Activated gamma-delta T cell (primary cell): ENCODE data around the gene CMA1.

Experiments
- DNase-seq: peaks from one replicate; lab custom pipeline; 2025; lab: John Stamatoyannopoulos, UW

CMA1 gene

DNA sequence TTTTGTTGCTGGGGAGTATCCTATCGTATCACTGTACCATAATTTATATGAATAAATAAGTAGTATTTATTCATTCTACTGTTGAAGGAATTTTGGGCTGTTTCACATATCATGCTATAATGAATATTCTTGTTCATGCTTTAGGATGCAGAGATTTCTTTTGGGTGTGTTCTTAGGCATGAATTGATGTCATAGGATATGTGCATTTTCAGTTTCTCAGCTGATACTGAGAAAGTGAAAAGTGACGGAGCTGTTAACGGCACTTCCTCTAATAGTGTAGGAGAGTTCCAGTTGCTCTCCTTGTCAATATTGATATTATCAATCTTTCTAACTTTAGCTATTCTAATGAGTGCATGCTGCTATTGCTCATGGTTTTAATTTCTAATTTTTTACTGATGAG is 42.3 kb downstream of the CMA1 start:
- no peak for DNase-seq

DNA sequence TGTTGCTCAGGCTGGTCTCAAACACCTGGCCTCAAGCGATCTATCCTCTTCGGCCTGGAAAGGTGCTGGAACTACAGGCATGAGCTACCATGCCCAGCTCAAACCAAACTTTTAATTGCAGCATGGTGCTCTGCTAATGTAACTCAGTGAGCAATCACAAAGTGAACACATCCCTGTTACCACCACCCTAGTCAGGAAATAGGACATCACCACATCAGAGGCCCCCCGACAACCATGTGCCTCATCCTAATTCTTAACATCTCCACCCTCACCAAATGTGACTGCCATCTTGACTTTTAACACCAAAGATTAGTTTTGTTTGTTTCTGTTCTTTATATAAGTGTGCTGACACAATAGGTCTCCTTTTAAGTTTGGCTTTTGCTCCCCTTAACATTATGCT is 42.7 kb downstream of the CMA1 start:
- DNase-seq: no peak

DNA sequence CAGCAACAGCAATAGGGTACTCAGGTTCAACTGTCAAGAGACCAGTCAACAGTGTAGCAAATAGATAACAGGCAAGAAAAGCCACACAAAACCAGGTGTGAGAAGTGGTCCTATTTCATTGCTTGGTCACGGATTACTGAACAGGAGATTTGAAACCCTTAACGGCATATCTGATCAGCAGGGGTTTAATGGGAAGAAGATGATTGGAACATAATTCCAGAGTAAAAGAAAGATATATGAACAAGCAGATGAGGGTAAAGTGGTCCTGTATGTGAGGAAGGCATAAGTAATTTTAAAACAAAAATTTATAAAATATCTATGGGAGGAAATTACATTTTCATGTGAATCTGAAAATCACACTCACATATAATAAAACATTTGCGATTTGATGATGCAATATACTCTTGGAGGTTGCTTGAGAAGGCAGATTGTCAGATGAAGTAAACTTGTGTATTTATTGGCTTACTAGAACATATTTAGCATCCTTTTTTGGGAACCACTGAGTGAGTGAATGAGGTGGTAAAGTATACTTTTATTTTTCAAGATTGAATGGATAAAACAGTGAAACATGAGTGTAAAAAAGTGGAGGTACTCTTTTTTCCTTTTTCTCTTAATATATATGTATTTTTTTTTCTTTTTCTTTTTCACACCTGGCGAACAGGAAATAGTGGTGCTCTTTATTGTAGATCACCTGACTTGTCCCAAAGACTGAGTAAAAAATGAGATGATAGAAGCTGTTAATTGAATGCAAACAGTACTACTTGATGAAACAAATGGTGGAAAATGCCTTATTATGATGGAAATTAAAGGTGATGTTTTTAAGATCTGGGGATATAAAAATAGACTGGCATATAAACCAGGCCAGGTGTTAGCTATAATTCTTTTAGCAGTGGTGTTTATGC is 43.9 kb downstream of the CMA1 start:
- no peak for DNase-seq

- DNase-seq: no peak
Observed at GRCh38 chr14:24463017-24463883, 44.8 kb downstream of the CMA1 start.

DNA sequence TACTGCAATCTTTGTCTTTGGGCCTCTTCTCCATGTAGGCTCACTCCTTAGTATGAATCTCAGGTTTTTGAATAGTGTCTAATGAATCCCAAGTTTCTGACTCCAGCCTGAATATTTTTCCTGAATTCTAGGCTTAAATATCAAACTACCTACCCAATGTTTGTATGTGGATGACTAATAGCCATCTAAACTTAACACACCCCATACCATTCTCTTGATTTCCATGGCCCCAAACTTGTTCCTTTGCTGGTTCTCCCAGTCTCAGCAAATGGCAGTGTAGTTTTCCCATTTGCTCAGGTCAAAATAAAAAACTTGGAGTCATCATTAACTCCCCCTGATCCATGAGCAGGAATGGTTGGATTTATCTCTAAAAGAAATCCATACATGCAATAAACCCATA is 46.7 kb downstream of the CMA1 start:
- DNase-seq: no peak

GRCh38 chr14:24459331-24459730 is 48.7 kb downstream of the CMA1 start:
- DNase-seq: no peak

- DNase-seq: no peak
Observed at GRCh38 chr14:24458736-24459135, 49.3 kb downstream of the CMA1 start.

DNA sequence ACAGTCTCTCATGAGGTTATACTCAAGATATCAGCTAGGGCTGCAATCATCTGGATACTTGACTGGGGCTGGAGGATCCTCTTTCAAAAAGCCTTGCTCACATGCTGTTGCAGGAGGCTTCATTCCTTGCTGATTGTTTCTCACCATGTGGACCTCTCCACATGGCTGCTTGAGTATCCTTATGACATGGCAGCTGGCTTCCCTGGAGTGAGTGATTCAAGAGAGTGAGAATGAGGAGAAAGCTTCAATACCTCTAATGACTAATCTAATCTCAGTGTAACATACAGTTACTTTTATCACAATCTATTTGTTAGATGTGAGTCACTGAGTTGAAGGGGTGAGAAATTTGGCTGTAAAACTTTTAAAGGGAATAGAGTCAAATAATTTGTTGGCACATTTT is 51.1 kb downstream of the CMA1 start:
- no peak for DNase-seq
